Measurements from ENCODE around the gene SLC4A2.

GRCh38 chr7:151064454-151064853 lies 5.1 kb downstream of the SLC4A2 start:
- TF ChIP-seq EP300 (IDR thresholded peaks at IDR 0.05) (no peak), CTCF (IDR thresholded peaks at IDR 0.05) (no peak)

Data from tibial nerve (tissue), 4 donors.